ENCODE results near the gene YBX1. TPM values are rescaled to one million over a fixed set of nuclear protein-coding genes. Genes with fewer than 3 reads are reported as not detected.
"Not testable (repeated sequence)": the region's sequence is repeated elsewhere in the genome, so short reads cannot be mapped to it uniquely, and the experiment has no call there.

The YBX1 gene
- total RNA-seq, 2 donors from 2014 or later = 471 to 894 TPM

- Histone ChIP-seq H3K9ac (ENCODE audit: low read depth in 2 of 2, low read length in 2 of 2) (no peak overlapping the region), H3K36me3 (no peaks in the 10 kb centered on the region), H3K4me1 (no peaks in the 10 kb centered on the region), H3K27ac (no peak overlapping the region), H3K27me3 (no peaks in the 10 kb centered on the region), H3K9me3 (no peaks in the 10 kb centered on the region), H3K4me3 (no peak overlapping the region)
- intact Hi-C loops (cut with DNase I) = no loop called here
- no peak for DNase-seq
- TF ChIP-seq CTCF (IDR thresholded peaks at IDR 0.05) = no peak
Observed at GRCh38 chr1:42721926-42722325, 39.7 kb downstream of the YBX1 start.

- H3K27ac ChIP-seq; H3K4me1 ChIP-seq; DNase-seq; H3K27me3 ChIP-seq; H3K9ac ChIP-seq (ENCODE audit: low read depth in 2 of 2, low read length in 2 of 2); H3K9me3 ChIP-seq; H3K4me3 ChIP-seq; H3K36me3 ChIP-seq; intact Hi-C loops (cut with DNase I): not testable (repeated sequence)
Observed at GRCh38 chr1:42722403-42722802, 40.2 kb downstream of the YBX1 start.

GRCh38 chr1:42723511-42723910, 41.3 kb downstream of the YBX1 start:
- no peak for TF ChIP-seq CTCF (IDR thresholded peaks at IDR 0.05)
- intact Hi-C loops (cut with DNase I) = no loop called here
- no peak for DNase-seq
- Histone ChIP-seq H3K4me1 (no peaks in the 10 kb centered on the region), H3K27me3 (no peaks in the 10 kb centered on the region), H3K4me3 (no peak overlapping the region), H3K36me3 (no peaks in the 10 kb centered on the region), H3K27ac (no peak overlapping the region), H3K9me3 (no peaks in the 10 kb centered on the region), H3K9ac (ENCODE audit: low read depth in 2 of 2, low read length in 2 of 2) (no peak overlapping the region)

GRCh38 chr1:42725820-42726219, 43.6 kb downstream of the YBX1 start:
- H3K36me3 ChIP-seq; H3K27me3 ChIP-seq; DNase-seq; H3K9me3 ChIP-seq; H3K27ac ChIP-seq; H3K4me3 ChIP-seq; intact Hi-C loops (cut with DNase I); H3K4me1 ChIP-seq; H3K9ac ChIP-seq (ENCODE audit: low read depth in 2 of 2, low read length in 2 of 2): not testable (repeated sequence)

- H3K4me1 ChIP-seq = no peaks in the 10 kb centered on the region
- intact Hi-C loops (cut with DNase I) = no loop called here
- no peak overlapping the region for H3K27ac ChIP-seq
- no peak overlapping the region for H3K4me3 ChIP-seq
- TF ChIP-seq CTCF (IDR thresholded peaks at IDR 0.05) = no peak
- no peaks in the 10 kb centered on the region for H3K27me3 ChIP-seq
- H3K36me3 ChIP-seq = no peaks in the 10 kb centered on the region
- DNase-seq = no peak
- no peak overlapping the region for H3K9ac ChIP-seq (ENCODE audit: low read depth in 2 of 2, low read length in 2 of 2)
- H3K9me3 ChIP-seq = no peaks in the 10 kb centered on the region
Observed at GRCh38 chr1:42730002-42730401, 47.8 kb downstream of the YBX1 start.

- DNase-seq = peak; percentile 65
Observed at GRCh38 chr1:42730988-42731387, 48.8 kb downstream of the YBX1 start.

More at GRCh38 chr1:42730988-42731387, 48.8 kb downstream of the YBX1 start:
- H3K4me3 ChIP-seq = no peak overlapping the region
- H3K36me3 ChIP-seq = no peaks in the 10 kb centered on the region
- no peak overlapping the region for H3K27ac ChIP-seq
- no peaks in the 10 kb centered on the region for H3K9me3 ChIP-seq
- no peaks in the 10 kb centered on the region for H3K4me1 ChIP-seq
- TF ChIP-seq CTCF (IDR thresholded peaks at IDR 0.05) = no peak
- H3K9ac ChIP-seq (ENCODE audit: low read depth in 2 of 2, low read length in 2 of 2) = no peak overlapping the region
- H3K27me3 ChIP-seq = no peaks in the 10 kb centered on the region
- intact Hi-C loops (cut with DNase I) = no loop called here
